Type B pancreatic cell (in vitro differentiated cells): ENCODE data around the gene PRDM5. TPM values are rescaled to one million over a fixed set of nuclear protein-coding genes. Genes with fewer than 3 reads are reported as not detected.
A peak's percentile ranks its signal among the peaks of the same experiment; 100 is the strongest.

ENCODE experiments used
- DNase-seq: peaks from one replicate; pipeline ENCODE4 v3.0.0; 2021; ENCODE audit warnings: mixed read lengths; ENCODE audit not compliant: unreplicated experiment; ENCODE audit errors: extremely low spot score
- H3K27ac Mint-ChIP-seq: 2 replicates; pipeline ENCODE4 v1.8.0; 2021; ENCODE audit warnings: mild to moderate bottlenecking, mixed read lengths
- H3K27me3 Mint-ChIP-seq: 2 replicates; pipeline ENCODE4 v1.8.0; 2021; ENCODE audit warnings: mixed read lengths
- H3K36me3 Mint-ChIP-seq: 2 replicates; pipeline ENCODE4 v1.8.0; 2021; ENCODE audit warnings: mixed read lengths
- H3K4me1 Mint-ChIP-seq: one replicate; pipeline ENCODE4 v1.8.0; 2021; ENCODE audit warnings: mixed read lengths; ENCODE audit not compliant: unreplicated experiment
- H3K4me3 Mint-ChIP-seq: 2 replicates; pipeline ENCODE4 v1.8.0; 2021; ENCODE audit warnings: mild to moderate bottlenecking, mixed read lengths
- H3K9me3 Mint-ChIP-seq: 2 replicates; pipeline ENCODE4 v1.8.0; 2021; ENCODE audit warnings: mixed read lengths
- total RNA-seq: library from RNA; stranded (reverse); gene quantifications from 2 replicates; pipeline ENCODE4 v1.2.1, GENCODE V29; 2021; ENCODE audit warnings: low replicate concordance
- TF ChIP-seq, protein P1 (sequence below): fragments of 200-600 bp; sonication (generic); conservative IDR thresholded peaks from 2 replicates; pipeline ENCODE4 v1.5.0; 2021; ENCODE audit warnings: antibody characterized with exemption, mild to moderate bottlenecking

PRDM5 gene
- total RNA-seq, 1 donor from 2014 or later = 15.7 TPM

DNA sequence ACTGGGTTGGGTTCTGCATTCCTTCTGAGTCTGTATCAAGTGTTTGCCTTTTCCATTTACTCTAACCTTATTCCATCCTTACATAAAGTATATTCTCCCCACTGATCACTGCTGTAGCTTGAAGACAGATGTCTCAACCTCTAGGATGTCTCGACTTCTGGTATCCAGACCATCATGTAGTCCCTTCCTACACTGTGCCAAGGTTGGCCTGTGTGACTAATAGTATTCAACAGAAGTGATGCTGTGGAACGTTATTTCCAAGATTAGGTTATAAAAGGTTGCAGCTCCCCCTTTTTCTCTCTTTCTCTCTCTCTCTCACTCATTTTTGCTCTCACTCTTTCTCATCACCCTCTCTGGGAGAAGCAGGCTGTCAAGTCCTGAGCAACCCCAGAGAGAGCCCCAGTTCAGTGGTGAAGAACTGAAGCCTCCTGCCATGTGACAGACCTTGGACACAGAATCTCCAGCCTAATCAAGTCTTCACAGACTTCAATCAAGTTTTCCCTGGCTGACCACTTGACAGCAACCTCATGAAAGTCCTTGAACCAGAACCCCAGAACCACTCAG is 75.4 kb downstream of the PRDM5 start:
- Mint-ChIP-seq H3K9me3 (peaks cover 3% of the 10 kb centered on the region), H3K36me3 (no peaks in the 10 kb centered on the region), H3K4me3 (no peak overlapping the region), H3K4me1 (peaks cover 5% of the 10 kb centered on the region), H3K27ac (no peak overlapping the region), H3K27me3 (no peaks in the 10 kb centered on the region)
- TF ChIP-seq, protein P1, sequence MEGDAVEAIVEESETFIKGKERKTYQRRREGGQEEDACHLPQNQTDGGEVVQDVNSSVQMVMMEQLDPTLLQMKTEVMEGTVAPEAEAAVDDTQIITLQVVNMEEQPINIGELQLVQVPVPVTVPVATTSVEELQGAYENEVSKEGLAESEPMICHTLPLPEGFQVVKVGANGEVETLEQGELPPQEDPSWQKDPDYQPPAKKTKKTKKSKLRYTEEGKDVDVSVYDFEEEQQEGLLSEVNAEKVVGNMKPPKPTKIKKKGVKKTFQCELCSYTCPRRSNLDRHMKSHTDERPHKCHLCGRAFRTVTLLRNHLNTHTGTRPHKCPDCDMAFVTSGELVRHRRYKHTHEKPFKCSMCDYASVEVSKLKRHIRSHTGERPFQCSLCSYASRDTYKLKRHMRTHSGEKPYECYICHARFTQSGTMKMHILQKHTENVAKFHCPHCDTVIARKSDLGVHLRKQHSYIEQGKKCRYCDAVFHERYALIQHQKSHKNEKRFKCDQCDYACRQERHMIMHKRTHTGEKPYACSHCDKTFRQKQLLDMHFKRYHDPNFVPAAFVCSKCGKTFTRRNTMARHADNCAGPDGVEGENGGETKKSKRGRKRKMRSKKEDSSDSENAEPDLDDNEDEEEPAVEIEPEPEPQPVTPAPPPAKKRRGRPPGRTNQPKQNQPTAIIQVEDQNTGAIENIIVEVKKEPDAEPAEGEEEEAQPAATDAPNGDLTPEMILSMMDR = no peak
- DNase-seq = no peak

DNA sequence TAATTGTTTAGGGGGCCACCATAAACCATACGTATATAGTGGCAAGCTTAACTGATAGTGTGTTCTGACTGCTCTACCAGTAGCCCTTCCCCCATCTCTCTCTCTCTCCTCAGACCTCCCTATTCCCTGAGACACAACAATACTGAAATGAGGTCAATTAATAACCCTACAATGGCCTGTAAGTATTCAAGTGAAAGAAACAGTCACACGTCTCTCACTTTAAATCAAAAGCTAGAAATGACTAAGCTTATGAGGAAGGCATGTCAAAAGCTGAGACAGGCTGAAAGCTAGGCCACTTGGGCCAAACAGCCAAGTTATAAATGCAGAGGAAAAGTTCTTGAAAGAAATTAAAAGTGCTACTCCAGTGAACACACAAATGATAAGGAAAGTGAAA is 78.0 kb downstream of the PRDM5 start:
- no peak for DNase-seq
- Mint-ChIP-seq H3K9me3 (no peaks in the 10 kb centered on the region), H3K4me1 (peaks cover 12% of the 10 kb centered on the region), H3K36me3 (no peaks in the 10 kb centered on the region), H3K4me3 (no peak overlapping the region), H3K27me3 (no peaks in the 10 kb centered on the region), H3K27ac (no peak overlapping the region)
- TF ChIP-seq, protein P1 = no peak

DNA sequence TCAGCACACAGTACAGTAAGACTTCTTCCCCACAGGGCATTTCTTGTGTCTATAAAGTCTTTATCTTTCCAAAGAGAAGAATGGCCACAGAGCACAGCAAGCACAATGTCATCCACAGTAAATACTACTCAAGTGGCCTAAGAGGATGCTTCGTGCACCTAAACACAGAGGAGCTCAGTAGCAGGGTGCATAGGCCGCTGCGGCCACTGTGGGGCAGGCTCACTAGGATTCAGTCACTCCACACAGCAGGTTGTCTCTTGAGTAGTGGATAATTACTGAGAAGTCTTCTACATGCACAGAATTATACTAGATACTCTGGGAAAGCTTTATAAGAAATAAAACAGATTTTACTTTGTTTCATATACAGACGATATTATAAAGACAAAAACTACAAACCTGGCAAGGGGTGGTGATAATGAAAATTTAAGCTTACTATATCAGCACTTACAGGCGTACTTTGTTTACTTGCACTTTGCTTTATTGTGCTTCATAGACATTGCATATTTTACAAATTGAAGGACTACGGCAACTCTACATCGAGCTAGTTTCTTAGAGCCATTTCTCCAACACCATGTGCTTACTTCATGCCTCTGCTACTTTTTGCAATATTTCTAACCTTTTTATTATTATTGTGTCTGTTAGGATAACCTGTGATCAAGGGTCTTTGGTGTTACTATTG is 78.5 kb downstream of the PRDM5 start:
- H3K27me3 Mint-ChIP-seq = no peaks in the 10 kb centered on the region
- DNase-seq = no peak
- peaks cover 12% of the 10 kb centered on the region for H3K4me1 Mint-ChIP-seq
- H3K4me3 Mint-ChIP-seq = no peak overlapping the region
- TF ChIP-seq, protein P1 = peak; percentile 61
- no peaks in the 10 kb centered on the region for H3K9me3 Mint-ChIP-seq
- H3K36me3 Mint-ChIP-seq = no peaks in the 10 kb centered on the region
- no peak overlapping the region for H3K27ac Mint-ChIP-seq

DNA sequence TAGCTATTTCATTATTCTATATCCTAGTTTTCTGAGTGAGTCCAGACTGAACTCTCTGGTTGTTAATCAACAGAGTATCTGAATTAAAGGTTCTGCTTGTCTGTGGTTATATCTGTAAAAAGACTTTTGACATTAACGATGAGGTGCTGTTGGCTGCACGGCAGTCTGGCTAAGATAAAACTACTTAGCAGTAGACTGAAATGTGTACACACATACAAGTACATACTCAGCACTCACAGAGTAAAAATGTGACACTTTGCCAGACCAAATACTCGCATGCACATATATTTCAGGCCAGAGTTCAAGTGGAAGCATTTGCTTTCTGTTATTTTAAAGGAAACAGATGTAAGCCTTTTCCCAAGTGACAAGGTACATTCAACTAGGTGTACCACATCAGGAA is 80.5 kb downstream of the PRDM5 start:
- no peak overlapping the region for H3K4me3 Mint-ChIP-seq
- H3K27me3 Mint-ChIP-seq = no peaks in the 10 kb centered on the region
- peaks cover 12% of the 10 kb centered on the region for H3K4me1 Mint-ChIP-seq
- no peaks in the 10 kb centered on the region for H3K9me3 Mint-ChIP-seq
- H3K27ac Mint-ChIP-seq = no peak overlapping the region
- TF ChIP-seq, protein P1 = no peak
- DNase-seq = no peak
- no peaks in the 10 kb centered on the region for H3K36me3 Mint-ChIP-seq

DNA sequence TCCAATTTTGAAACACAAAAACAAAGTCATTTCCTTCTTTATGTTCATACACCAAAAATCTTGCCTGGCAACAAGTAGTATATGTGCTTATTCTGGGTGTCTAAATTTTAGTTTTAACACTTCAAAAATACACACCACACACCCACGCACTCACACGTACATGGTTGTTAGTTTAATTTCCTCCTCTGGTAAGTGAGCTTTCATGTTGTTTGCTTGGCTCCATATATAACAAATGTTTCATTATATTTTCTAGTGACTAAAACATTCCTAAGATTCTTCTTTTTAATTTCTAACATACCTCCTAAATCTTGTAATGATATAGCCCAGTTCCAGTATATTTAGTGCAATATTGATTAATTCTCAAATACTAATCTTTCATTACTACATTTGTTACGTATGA is 80.9 kb downstream of the PRDM5 start:
- H3K4me3 Mint-ChIP-seq = no peak overlapping the region
- no peak overlapping the region for H3K27ac Mint-ChIP-seq
- no peaks in the 10 kb centered on the region for H3K36me3 Mint-ChIP-seq
- peaks cover 12% of the 10 kb centered on the region for H3K4me1 Mint-ChIP-seq
- no peak for DNase-seq
- no peaks in the 10 kb centered on the region for H3K9me3 Mint-ChIP-seq
- H3K27me3 Mint-ChIP-seq = no peaks in the 10 kb centered on the region
- TF ChIP-seq, protein P1 = no peak
